Mesenchymal stem cell (in vitro differentiated cells and primary cell): ENCODE results near the gene SAT1.
A peak's percentile ranks its signal among the peaks of the same experiment; 100 is the strongest.

ENCODE experiments used
- DNase-seq: peaks from one replicate; pipeline ENCODE4 v3.0.0-alpha.2; 2013
- H2AFZ ChIP-seq: one replicate; pipeline ENCODE4 v1.6.1; 2013; ENCODE audit warnings: low read depth, mild to moderate bottlenecking, control low read depth, inconsistent platforms, low read length, moderate library complexity
- H2AK5ac ChIP-seq: 2 replicates; pipeline ENCODE4 v1.6.1; 2013; ENCODE audit warnings: low read length, moderate library complexity, mild to moderate bottlenecking, inconsistent platforms; ENCODE audit not compliant: severe bottlenecking
- H2BK120ac ChIP-seq: one replicate; pipeline ENCODE4 v1.6.1; 2013; ENCODE audit warnings: low read depth, mild to moderate bottlenecking, inconsistent platforms, low read length, moderate library complexity
- H2BK12ac ChIP-seq, 2 experiments: one replicate each; pipeline ENCODE4 v1.6.1; 2013; ENCODE audit warnings: inconsistent platforms in 2 of 2, low read length in 2 of 2, mild to moderate bottlenecking in 2 of 2, moderate library complexity in 2 of 2, control low read depth in 1 of 2
- H2BK15ac ChIP-seq: one replicate; pipeline ENCODE4 v1.6.1; 2013; ENCODE audit warnings: mild to moderate bottlenecking, low read depth, inconsistent platforms; ENCODE audit not compliant: poor library complexity, severe bottlenecking
- H2BK5ac ChIP-seq: 2 replicates; pipeline ENCODE4 v1.6.1; 2013; ENCODE audit warnings: low read depth, mild to moderate bottlenecking, low read length, control low read depth, inconsistent platforms; ENCODE audit not compliant: poor library complexity, severe bottlenecking
- H3K14ac ChIP-seq, 2 experiments: one replicate each; pipeline ENCODE4 v1.6.1; 2013; ENCODE audit warnings: inconsistent platforms in 2 of 2, low read length in 2 of 2, control low read depth in 1 of 2, mild to moderate bottlenecking in 1 of 2, moderate library complexity in 1 of 2
- H3K18ac ChIP-seq, 2 experiments: one replicate each; pipeline ENCODE4 v1.6.1; 2013; ENCODE audit warnings: inconsistent platforms in 2 of 2, low read length in 2 of 2, control low read depth in 1 of 2, low read depth in 1 of 2, mild to moderate bottlenecking in 1 of 2
- H3K23ac ChIP-seq, 2 experiments: one replicate each; pipeline ENCODE4 v1.6.1; 2013; ENCODE audit warnings: inconsistent platforms in 2 of 2, low read length in 2 of 2, mild to moderate bottlenecking in 2 of 2, moderate library complexity in 2 of 2, control low read depth in 1 of 2
- H3K27ac ChIP-seq: 2 replicates; pipeline ENCODE4 v1.5.1; 2013; ENCODE audit warnings: mild to moderate bottlenecking, moderate library complexity, low read length, control low read depth, inconsistent platforms; ENCODE audit not compliant: poor library complexity, severe bottlenecking
- H3K27me3 ChIP-seq, 2 experiments: 2 replicates each; pipeline versions ENCODE4 v1.6.1 to v1.7.0; 2013; ENCODE audit warnings: low read length in 2 of 2, mild to moderate bottlenecking in 2 of 2, moderate library complexity in 2 of 2, control low read depth in 1 of 2, inconsistent platforms in 1 of 2; ENCODE audit not compliant: control insufficient read depth in 1 of 2, insufficient read depth in 1 of 2
- H3K36me3 ChIP-seq, 2 experiments: 2 replicates each; pipeline versions ENCODE4 v1.6.1 to v1.7.0; 2013; ENCODE audit warnings: low read length in 2 of 2, control low read depth in 1 of 2, inconsistent platforms in 1 of 2, low read depth in 1 of 2, mild to moderate bottlenecking in 1 of 2; ENCODE audit not compliant: insufficient read depth in 2 of 2, control insufficient read depth in 1 of 2
- H3K4ac ChIP-seq, 2 experiments: one replicate each; pipeline ENCODE4 v1.6.1; 2013; ENCODE audit warnings: inconsistent platforms in 2 of 2, low read length in 2 of 2, mild to moderate bottlenecking in 2 of 2, moderate library complexity in 2 of 2, control low read depth in 1 of 2, low read depth in 1 of 2
- H3K4me1 ChIP-seq: 2 replicates; pipeline ENCODE4 v1.6.1; 2013; ENCODE audit warnings: low read depth, low read length, control low read depth; ENCODE audit not compliant: control insufficient read depth, insufficient read depth
- H3K4me2 ChIP-seq: 2 replicates; pipeline ENCODE4 v1.6.1; 2013; ENCODE audit warnings: low read length, mild to moderate bottlenecking, inconsistent platforms; ENCODE audit not compliant: poor library complexity, severe bottlenecking
- H3K4me3 ChIP-seq, 2 experiments: 2 replicates each; pipeline versions ENCODE4 v1.5.1 to v1.7.0; 2013; ENCODE audit warnings: low read length in 2 of 2, mild to moderate bottlenecking in 2 of 2, control low read depth in 1 of 2, low read depth in 1 of 2; ENCODE audit not compliant: insufficient read depth in 1 of 2
- H3K79me1 ChIP-seq: replicated peaks from 2 replicates; pipeline ENCODE4 v1.6.1; 2013; ENCODE audit warnings: mild to moderate bottlenecking, control low read depth, low read length, inconsistent platforms; ENCODE audit not compliant: poor library complexity, severe bottlenecking
- H3K9ac ChIP-seq: 2 replicates; pipeline ENCODE4 v1.7.0; 2013; ENCODE audit warnings: mild to moderate bottlenecking, low read length, moderate library complexity
- H3K9me3 ChIP-seq: 2 replicates; pipeline ENCODE4 v1.7.0; 2013; ENCODE audit warnings: mild to moderate bottlenecking, low read length; ENCODE audit not compliant: control insufficient read depth
- H4K8ac ChIP-seq: one replicate; pipeline ENCODE4 v1.6.1; 2013; ENCODE audit warnings: inconsistent platforms, mild to moderate bottlenecking, low read length, moderate library complexity
- H4K91ac ChIP-seq: one replicate; pipeline ENCODE4 v1.6.1; 2013; ENCODE audit warnings: mild to moderate bottlenecking, low read length, inconsistent platforms
- WGBS: methylation state at CpG from one replicate; pipeline ENCODE4 v1.1.7; 2013; ENCODE audit warnings: mixed read lengths; 5-methylcytosine and 5-hydroxymethylcytosine counted together

The SAT1 gene

GRCh38 chrX:23802431-23802830 is 19.5 kb downstream of the SAT1 start:
- Histone ChIP-seq H3K14ac (no peak overlapping the region), H3K79me1 (no peaks in the 10 kb centered on the region), H2BK5ac (no peak overlapping the region), H3K23ac (no peak overlapping the region), H3K18ac (no peak overlapping the region), H3K36me3 (no peaks in the 10 kb centered on the region), H2AK5ac (no peak overlapping the region), H4K91ac (no peak overlapping the region), H3K4me3 (no peak overlapping the region), H3K4ac (no peak overlapping the region), H3K27me3 (no peaks in the 10 kb centered on the region), H3K9ac (no peak overlapping the region), H4K8ac (no peak overlapping the region), H2BK12ac (no peak overlapping the region), H3K27ac (no peak overlapping the region), H3K4me2 (no peak overlapping the region), H3K9me3 (no peaks in the 10 kb centered on the region), H2BK120ac (no peak overlapping the region), H2AFZ (no peak overlapping the region), H2BK15ac (no peak overlapping the region), H3K4me1 (peaks cover 4% of the 10 kb centered on the region)
- no peak for DNase-seq
- WGBS = 48% methylated on average over 2 of the region's 5 CpGs

DNA sequence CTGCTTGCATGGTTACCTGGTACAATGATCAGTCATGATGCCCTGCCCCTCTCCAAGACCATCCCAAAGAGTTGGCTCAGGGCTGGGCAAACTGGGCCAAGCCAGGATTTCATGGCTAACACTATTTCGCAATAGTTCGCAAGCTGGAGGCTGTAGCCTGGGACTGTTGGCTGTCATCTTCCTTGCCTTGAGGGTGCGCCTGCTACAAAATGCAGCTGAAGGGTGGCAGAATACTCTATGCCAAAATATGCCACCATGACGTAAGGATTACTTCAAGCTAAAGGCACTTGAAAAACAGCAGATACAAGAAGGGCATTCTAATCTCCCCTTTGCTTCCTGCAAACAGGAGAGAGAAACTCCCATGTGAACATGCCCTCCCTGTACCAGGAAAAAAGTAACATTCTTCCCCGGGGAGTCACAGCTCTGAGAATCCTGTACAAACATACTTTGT is 21.0 kb downstream of the SAT1 start:
- H3K79me1 ChIP-seq = no peaks in the 10 kb centered on the region
- peak overlapping the region in 1 of 2 experiments; percentile 8 for H3K18ac ChIP-seq
- no peak overlapping the region for H2BK5ac ChIP-seq
- no peak overlapping the region for H2AK5ac ChIP-seq
- H3K23ac ChIP-seq = no peak overlapping the region
- H3K27ac ChIP-seq = peak overlapping the region; percentile 84
- H3K4me2 ChIP-seq = no peak overlapping the region
- H4K8ac ChIP-seq = no peak overlapping the region
- 48% methylated on average over 5 of the region's 5 CpGs for WGBS
- no peak overlapping the region for H3K9ac ChIP-seq
- H2AFZ ChIP-seq = no peak overlapping the region
- H2BK120ac ChIP-seq = peak overlapping the region; percentile 19
- peak overlapping the region; percentile 39 to 86 for H2BK12ac ChIP-seq
- H3K4me3 ChIP-seq = no peak overlapping the region
- DNase-seq = peak; percentile 75
- no peak overlapping the region for H3K14ac ChIP-seq
- H3K36me3 ChIP-seq = no peaks in the 10 kb centered on the region
- H4K91ac ChIP-seq = peak overlapping the region; percentile 50
- peak overlapping the region; percentile 7 for H2BK15ac ChIP-seq
- H3K27me3 ChIP-seq = no peaks in the 10 kb centered on the region
- peaks cover 6% of the 10 kb centered on the region for H3K4me1 ChIP-seq
- peak overlapping the region in 1 of 2 experiments; percentile 49 for H3K4ac ChIP-seq
- no peaks in the 10 kb centered on the region for H3K9me3 ChIP-seq

DNA sequence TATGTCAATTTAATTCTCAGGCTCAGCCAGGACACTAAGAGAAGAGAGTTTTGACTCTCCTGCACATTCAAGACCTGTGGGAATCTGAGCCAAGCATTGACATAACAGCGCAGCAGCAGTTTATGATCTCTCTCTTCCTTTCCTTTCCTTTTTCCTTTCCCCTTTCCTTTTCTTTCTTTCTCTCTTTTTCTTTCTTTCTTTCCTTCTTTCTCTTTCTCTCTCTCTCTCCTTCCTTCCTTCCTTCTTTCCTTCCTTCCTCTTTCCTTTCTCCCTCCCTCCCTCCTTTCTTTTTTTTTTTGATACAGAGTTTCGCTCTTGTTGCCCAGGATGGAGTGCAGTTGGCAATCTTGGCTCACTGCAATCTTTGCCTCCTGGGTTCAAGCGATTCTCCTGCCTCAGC is 21.6 kb downstream of the SAT1 start:
- Histone ChIP-seq H3K23ac (no peak overlapping the region), H3K4me2 (no peak overlapping the region), H4K91ac (no peak overlapping the region), H2AFZ (no peak overlapping the region), H3K27ac (peak overlapping the region; percentile 84), H2BK5ac (no peak overlapping the region), H3K27me3 (no peaks in the 10 kb centered on the region), H2BK120ac (no peak overlapping the region), H3K79me1 (no peaks in the 10 kb centered on the region), H3K4me3 (no peak overlapping the region), H3K9me3 (no peaks in the 10 kb centered on the region), H4K8ac (no peak overlapping the region), H2BK15ac (no peak overlapping the region), H2BK12ac (no peak overlapping the region), H3K4me1 (peaks cover 6% of the 10 kb centered on the region), H3K4ac (no peak overlapping the region), H3K36me3 (no peaks in the 10 kb centered on the region), H3K14ac (no peak overlapping the region), H2AK5ac (no peak overlapping the region), H3K9ac (no peak overlapping the region), H3K18ac (no peak overlapping the region)
- no peak for DNase-seq
- WGBS = 95% methylated on average over 3 of the region's 3 CpGs

- no peak overlapping the region for H3K4me2 ChIP-seq
- H3K18ac ChIP-seq = peak overlapping the region in 1 of 2 experiments; percentile 52
- no peak overlapping the region for H2BK15ac ChIP-seq
- no peak overlapping the region for H3K4ac ChIP-seq
- no peaks in the 10 kb centered on the region for H3K27me3 ChIP-seq
- peak overlapping the region in 1 of 2 experiments; percentile 63 for H2BK12ac ChIP-seq
- H3K23ac ChIP-seq = no peak overlapping the region
- no peak overlapping the region for H2AFZ ChIP-seq
- H3K4me3 ChIP-seq = no peak overlapping the region
- peaks cover 6% of the 10 kb centered on the region for H3K4me1 ChIP-seq
- no peak overlapping the region for H2BK5ac ChIP-seq
- WGBS = over 99% methylated on average over 6 of the region's 9 CpGs
- no peak for DNase-seq
- no peak overlapping the region for H3K9ac ChIP-seq
- H4K91ac ChIP-seq = no peak overlapping the region
- H2BK120ac ChIP-seq = no peak overlapping the region
- no peaks in the 10 kb centered on the region for H3K79me1 ChIP-seq
- H4K8ac ChIP-seq = no peak overlapping the region
- H2AK5ac ChIP-seq = no peak overlapping the region
- no peak overlapping the region for H3K14ac ChIP-seq
- H3K27ac ChIP-seq = no peak overlapping the region
- H3K9me3 ChIP-seq = no peaks in the 10 kb centered on the region
- H3K36me3 ChIP-seq = no peaks in the 10 kb centered on the region
Observed at GRCh38 chrX:23805389-23805788, 22.4 kb downstream of the SAT1 start.
